ENCODE measurements around the gene SLC16A4. TPM values are rescaled to one million over a fixed set of nuclear protein-coding genes. Genes with fewer than 3 reads are reported as not detected.

SLC16A4 gene
- polyA plus RNA-seq, 1 of the 3 experiments (the other 2 are of a cell fraction), result 3.0 TPM

DNA sequence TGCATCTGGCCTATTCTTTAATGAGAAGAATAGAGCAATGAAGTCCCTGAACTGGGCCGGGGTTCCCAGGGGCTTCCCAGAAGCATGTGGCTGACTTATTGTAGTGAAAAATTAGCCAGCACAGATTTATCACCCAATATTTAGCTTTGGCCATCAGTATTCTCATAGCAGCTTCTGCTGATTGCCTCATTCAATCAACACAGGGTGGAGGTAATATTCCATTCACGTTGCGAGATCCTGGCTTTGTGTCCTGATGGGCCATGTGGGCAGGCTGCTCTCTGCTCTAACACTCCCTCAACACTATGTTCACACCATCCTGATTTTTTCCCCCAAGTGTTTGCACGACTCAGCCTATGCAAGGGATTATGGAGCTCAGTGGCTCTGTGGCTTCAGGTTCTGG, 38.1 kb upstream of the SLC16A4 start:
- Histone ChIP-seq H3K9me2 (no peaks in the 10 kb centered on the region), H3K27ac (ENCODE audit: low read depth in 2 of 2, low read length in 1 of 2) (no peak overlapping the region), H3F3A (replicated peaks; ENCODE audit: insufficient read depth) (no peaks in the 10 kb centered on the region), H3K9ac (no peak overlapping the region), H4K20me1 (ENCODE audit: insufficient read depth) (no peaks in the 10 kb centered on the region), H3K79me2 (ENCODE audit: insufficient read depth) (no peaks in the 10 kb centered on the region), H3K4me1 (ENCODE audit: control insufficient read depth in 1 of 2, insufficient read depth in 2 of 2, low read depth in 1 of 2, low read length in 1 of 2) (no peaks in the 10 kb centered on the region; a peak in 1 of 4 replicates), H3K4me3 (ENCODE audit: low read depth in 2 of 2, low read length in 1 of 2) (no peak overlapping the region), H3K9me3 (no peaks in the 10 kb centered on the region), H3K27me3 (ENCODE audit: insufficient read depth) (peaks cover 23% of the 10 kb centered on the region), H3K36me3 (replicated peaks in 1 of 2; ENCODE audit: control insufficient read depth in 1 of 2, insufficient read depth in 2 of 2, low read length in 1 of 2) (no peaks in the 10 kb centered on the region), H2AFZ (ENCODE audit: low read depth) (no peak overlapping the region), H3K4me2 (no peak overlapping the region)
- no peak for DNase-seq
- WGBS (ENCODE audit: low lambda C conversion rate), result 37% methylated on average over 4 of the region's 4 CpGs
- TF ChIP-seq, protein P1, sequence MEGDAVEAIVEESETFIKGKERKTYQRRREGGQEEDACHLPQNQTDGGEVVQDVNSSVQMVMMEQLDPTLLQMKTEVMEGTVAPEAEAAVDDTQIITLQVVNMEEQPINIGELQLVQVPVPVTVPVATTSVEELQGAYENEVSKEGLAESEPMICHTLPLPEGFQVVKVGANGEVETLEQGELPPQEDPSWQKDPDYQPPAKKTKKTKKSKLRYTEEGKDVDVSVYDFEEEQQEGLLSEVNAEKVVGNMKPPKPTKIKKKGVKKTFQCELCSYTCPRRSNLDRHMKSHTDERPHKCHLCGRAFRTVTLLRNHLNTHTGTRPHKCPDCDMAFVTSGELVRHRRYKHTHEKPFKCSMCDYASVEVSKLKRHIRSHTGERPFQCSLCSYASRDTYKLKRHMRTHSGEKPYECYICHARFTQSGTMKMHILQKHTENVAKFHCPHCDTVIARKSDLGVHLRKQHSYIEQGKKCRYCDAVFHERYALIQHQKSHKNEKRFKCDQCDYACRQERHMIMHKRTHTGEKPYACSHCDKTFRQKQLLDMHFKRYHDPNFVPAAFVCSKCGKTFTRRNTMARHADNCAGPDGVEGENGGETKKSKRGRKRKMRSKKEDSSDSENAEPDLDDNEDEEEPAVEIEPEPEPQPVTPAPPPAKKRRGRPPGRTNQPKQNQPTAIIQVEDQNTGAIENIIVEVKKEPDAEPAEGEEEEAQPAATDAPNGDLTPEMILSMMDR (IDR thresholded peaks at IDR 0.05), result no peak
- TF ChIP-seq, protein P2, sequence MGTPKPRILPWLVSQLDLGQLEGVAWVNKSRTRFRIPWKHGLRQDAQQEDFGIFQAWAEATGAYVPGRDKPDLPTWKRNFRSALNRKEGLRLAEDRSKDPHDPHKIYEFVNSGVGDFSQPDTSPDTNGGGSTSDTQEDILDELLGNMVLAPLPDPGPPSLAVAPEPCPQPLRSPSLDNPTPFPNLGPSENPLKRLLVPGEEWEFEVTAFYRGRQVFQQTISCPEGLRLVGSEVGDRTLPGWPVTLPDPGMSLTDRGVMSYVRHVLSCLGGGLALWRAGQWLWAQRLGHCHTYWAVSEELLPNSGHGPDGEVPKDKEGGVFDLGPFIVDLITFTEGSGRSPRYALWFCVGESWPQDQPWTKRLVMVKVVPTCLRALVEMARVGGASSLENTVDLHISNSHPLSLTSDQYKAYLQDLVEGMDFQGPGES (IDR thresholded peaks at IDR 0.05; ENCODE audit: low read depth, low read length), result no peak
- TF ChIP-seq GATA2 (CRISPR knock-in tag; IDR thresholded peaks at IDR 0.05), result no peak
- no peak for TF ChIP-seq RFX5 (IDR thresholded peaks at IDR 0.05; ENCODE audit: low read length)
- TF ChIP-seq JUND (IDR thresholded peaks at IDR 0.05), result no peak
- TF ChIP-seq RXRA (IDR thresholded peaks at IDR 0.05; ENCODE audit: borderline replicate concordance, low read depth), result no peak
- TF ChIP-seq NRF1 (IDR thresholded peaks at IDR 0.05; ENCODE audit: low read depth, low read length), result no peak
- TF ChIP-seq, protein P3, sequence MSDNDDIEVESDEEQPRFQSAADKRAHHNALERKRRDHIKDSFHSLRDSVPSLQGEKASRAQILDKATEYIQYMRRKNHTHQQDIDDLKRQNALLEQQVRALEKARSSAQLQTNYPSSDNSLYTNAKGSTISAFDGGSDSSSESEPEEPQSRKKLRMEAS (IDR thresholded peaks at IDR 0.05; ENCODE audit: low read depth), result no peak
- TF ChIP-seq TCF12 (IDR thresholded peaks at IDR 0.05), result no peak
- no peak for TF ChIP-seq NFIC (IDR thresholded peaks at IDR 0.05; ENCODE audit: borderline replicate concordance)
- TF ChIP-seq RAD21 (IDR thresholded peaks at IDR 0.05; ENCODE audit: low read length), result no peak
- POLR2A ChIA-PET, result interaction anchor here (0.7 kb wide), 2 partner anchors 8 to 228 kb away, joined by 4 to 6 read pairs; no protein-coding TSS in a partner anchor
- CTCF ChIA-PET, result interaction anchor here (1.2 to 8.2 kb wide), 6 partner anchors 8 to 221 kb away, joined by 3 to 41 read pairs (median 14); no protein-coding TSS in a partner anchor

DNA sequence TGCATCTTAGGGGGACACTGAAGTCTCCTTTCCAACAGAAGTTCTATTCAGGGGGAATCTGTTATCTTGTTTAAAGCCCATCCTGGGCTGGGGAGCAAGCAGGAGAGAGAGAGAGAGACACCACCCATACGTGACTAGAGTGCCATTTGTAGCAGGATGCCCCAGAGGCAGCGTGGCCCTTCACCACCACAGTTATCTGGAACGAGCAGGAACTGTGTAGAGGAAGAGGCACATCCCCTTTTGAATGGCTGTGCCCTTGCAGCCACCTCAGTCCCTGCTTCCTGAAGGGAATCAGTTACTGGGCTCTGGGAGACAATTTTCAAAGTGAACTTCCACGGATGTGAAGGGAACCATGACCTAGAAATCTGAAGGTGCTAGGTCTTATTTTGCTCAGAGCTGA, 36.0 kb upstream of the SLC16A4 start:
- H3F3A ChIP-seq (replicated peaks; ENCODE audit: insufficient read depth), result no peaks in the 10 kb centered on the region
- no peaks in the 10 kb centered on the region for H4K20me1 ChIP-seq (ENCODE audit: insufficient read depth)
- no peaks in the 10 kb centered on the region for H3K9me2 ChIP-seq
- TF ChIP-seq SIN3A (IDR thresholded peaks at IDR 0.05; ENCODE audit: borderline replicate concordance, low read depth, low read length) (no peak), SMC3 (IDR thresholded peaks at IDR 0.05; ENCODE audit: low read depth, low read length) (no peak), YY1 (IDR thresholded peaks at IDR 0.05; ENCODE audit: low read depth) (no peak), CHD2 (IDR thresholded peaks at IDR 0.05; ENCODE audit: low read length, partially characterized antibody) (no peak)
- TF ChIP-seq, protein P4, sequence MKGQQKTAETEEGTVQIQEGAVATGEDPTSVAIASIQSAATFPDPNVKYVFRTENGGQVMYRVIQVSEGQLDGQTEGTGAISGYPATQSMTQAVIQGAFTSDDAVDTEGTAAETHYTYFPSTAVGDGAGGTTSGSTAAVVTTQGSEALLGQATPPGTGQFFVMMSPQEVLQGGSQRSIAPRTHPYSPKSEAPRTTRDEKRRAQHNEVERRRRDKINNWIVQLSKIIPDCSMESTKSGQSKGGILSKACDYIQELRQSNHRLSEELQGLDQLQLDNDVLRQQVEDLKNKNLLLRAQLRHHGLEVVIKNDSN (IDR thresholded peaks at IDR 0.05; ENCODE audit: borderline replicate concordance, low read depth), result no peak
- no peak overlapping the region for H3K4me2 ChIP-seq
- H3K9me3 ChIP-seq, result no peaks in the 10 kb centered on the region
- no peaks in the 10 kb centered on the region; a peak in 1 of 4 replicates for H3K4me1 ChIP-seq (ENCODE audit: control insufficient read depth in 1 of 2, insufficient read depth in 2 of 2, low read depth in 1 of 2, low read length in 1 of 2)
- H3K79me2 ChIP-seq (ENCODE audit: insufficient read depth), result no peaks in the 10 kb centered on the region
- ChIA-PET POLR2A (no interaction called here), CTCF (interaction anchor here (0.8 to 8.2 kb wide), 3 partner anchors 14 to 224 kb away, joined by 3 to 41 read pairs (median 9); no protein-coding TSS in a partner anchor)
- no peak overlapping the region for H2AFZ ChIP-seq (ENCODE audit: low read depth)
- H3K27me3 ChIP-seq (ENCODE audit: insufficient read depth), result peaks cover 14% of the 10 kb centered on the region
- DNase-seq, result no peak
- H3K27ac ChIP-seq (ENCODE audit: low read depth in 2 of 2, low read length in 1 of 2), result no peak overlapping the region
- H3K36me3 ChIP-seq (replicated peaks in 1 of 2; ENCODE audit: control insufficient read depth in 1 of 2, insufficient read depth in 2 of 2, low read length in 1 of 2), result no peaks in the 10 kb centered on the region
- no peak overlapping the region for H3K9ac ChIP-seq
- H3K4me3 ChIP-seq (ENCODE audit: low read depth in 2 of 2, low read length in 1 of 2), result no peak overlapping the region
- 33% methylated on average over 4 of the region's 4 CpGs for WGBS (ENCODE audit: low lambda C conversion rate)

All from SK-N-SH (cell line).